HG03025 (cell line): ENCODE measurements around the gene RARG.

Experiments
- ATAC-seq: cut with Tn5 transposase; IDR thresholded peaks from one replicate; pipeline ENCODE4 v1.9.1; 2021; ENCODE audit warnings: mild to moderate bottlenecking, moderate library complexity; ENCODE audit not compliant: unreplicated experiment, low FRiP score

The RARG gene

GRCh38 chr12:53195516-53196420 lies 36.2 kb downstream of the RARG start:
- ATAC-seq, result no peak

DNA sequence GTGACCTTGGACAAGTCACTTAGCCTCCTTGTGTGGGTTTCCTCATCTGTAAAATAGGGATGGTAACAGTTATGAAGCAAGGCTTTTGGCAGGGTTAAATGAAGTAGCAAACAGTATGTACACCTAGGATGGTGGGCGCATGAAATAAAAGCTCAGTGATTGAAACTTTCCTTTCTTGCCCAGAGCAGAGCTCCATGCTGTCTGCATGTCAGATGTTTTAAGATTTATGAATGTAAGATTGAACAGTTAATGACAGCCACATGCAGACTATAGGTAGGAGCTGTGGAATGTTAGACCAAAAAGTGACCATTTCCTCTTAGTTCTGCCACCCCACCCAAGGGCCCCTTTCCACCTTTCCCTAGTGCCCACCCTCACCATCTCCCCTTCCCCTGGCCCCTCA lies 37.0 kb downstream of the RARG start:
- ATAC-seq, result no peak

DNA sequence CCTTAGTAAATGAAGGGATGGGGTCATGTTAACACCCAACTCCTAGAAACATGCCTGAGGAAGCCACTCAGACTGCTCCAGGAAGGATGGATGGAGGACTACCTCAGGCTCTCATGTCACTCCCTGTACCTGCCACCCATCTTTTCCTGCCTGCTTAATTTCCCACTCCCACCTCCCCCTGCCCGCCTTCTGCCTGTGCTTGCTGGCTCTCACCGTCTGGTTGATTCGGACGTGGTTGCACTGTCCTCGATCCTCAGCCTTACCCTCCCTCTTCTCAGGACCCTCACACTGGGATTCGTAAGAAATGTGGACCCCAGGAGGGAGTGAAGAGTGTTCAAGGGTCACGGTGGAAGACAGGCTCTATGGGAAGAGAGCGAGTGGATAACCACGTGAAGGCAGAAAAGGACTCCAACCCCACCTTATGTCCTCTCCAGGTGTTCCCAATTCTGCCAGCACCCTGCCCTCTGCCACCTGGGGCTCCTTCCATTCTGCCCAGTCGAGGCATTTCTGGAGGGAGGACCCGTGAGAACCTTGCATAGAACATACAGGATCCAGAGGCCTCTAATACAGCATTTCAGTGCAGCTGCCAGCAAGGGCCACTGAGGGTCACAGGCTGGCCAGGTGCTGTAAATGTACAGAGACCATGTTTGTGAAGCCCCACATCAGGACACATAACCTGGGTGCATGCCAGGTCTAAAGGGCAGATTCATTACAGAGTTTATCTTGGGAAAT lies 37.9 kb downstream of the RARG start:
- no peak for ATAC-seq

DNA sequence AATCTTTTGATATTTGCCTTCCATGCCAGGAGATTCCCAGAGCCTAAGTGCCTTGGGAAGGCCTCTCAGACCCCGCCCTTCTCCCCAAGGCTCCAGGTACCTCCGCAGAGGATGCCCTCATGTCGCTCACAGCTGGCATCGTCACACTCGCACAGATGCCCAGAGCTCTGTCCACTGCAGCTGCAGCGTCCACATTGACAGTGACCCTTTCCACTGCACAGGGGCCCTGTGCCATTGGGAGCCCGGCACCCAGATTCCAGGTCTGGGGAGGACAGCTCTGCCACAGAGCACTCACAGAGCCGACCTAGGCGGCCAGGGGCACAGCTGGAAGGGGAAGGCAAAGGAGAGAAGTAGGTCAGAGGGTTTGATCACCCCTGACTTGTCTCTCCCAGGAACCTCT lies 39.0 kb downstream of the RARG start:
- no peak for ATAC-seq

GRCh38 chr12:53192531-53193021 lies 39.4 kb downstream of the RARG start:
- ATAC-seq, result no peak

GRCh38 chr12:53191885-53192530 lies 40.0 kb downstream of the RARG start:
- no peak for ATAC-seq

GRCh38 chr12:53191096-53191884 lies 40.7 kb downstream of the RARG start:
- ATAC-seq, result no peak

DNA sequence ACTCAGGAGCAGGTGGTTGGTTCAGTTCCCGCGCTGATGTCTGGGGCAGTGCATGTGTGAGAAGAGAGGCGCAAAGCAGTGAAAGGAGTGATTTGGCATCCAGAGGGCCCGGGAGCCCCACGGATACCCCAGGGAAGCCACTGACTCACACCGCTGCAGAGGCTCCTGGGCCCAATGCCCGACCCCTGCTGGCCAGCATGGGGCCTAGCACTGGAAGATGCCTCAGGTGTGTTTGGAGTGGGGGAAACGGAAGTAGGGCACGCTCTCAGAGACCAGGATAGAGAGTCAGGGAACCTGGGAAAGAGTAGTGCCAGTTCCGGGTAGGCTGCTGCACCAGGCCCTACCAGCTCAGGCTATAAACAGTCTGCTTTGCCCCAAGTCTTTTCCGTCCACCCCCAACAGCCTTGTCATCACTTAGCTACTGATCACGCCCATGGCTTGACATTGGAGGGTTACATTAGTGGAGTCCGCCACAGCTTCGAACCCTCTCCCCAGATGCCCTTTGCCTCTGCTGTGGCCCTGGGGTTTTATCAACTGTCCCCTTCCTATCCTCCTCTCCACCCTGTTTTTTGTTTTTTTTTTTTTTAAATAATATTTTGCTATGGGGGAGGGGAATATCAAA lies 41.8 kb downstream of the RARG start:
- ATAC-seq, result no peak

- ATAC-seq, result no peak
Observed at GRCh38 chr12:53187145-53187899, 44.7 kb downstream of the RARG start.

DNA sequence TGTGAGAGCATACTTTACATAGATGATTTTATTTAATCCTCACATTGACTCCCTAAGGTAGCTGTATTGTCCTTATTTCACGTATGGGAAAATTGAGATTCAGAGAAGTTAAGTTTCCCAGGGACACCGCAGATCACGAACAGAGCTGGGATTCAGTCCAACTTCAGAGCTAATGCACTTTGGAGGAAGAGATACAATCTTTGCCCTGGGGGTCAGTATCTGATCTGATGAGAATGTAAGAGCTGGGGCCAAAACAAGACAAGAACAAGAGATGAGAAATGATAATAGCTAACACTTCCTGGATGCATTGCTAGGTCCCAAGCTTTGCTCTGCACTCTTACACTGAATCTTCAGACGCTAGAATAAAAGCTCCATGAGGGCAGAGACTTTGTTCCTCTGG lies 45.3 kb downstream of the RARG start:
- no peak for ATAC-seq

GRCh38 chr12:53185582-53186153 lies 46.3 kb downstream of the RARG start:
- ATAC-seq, result no peak

DNA sequence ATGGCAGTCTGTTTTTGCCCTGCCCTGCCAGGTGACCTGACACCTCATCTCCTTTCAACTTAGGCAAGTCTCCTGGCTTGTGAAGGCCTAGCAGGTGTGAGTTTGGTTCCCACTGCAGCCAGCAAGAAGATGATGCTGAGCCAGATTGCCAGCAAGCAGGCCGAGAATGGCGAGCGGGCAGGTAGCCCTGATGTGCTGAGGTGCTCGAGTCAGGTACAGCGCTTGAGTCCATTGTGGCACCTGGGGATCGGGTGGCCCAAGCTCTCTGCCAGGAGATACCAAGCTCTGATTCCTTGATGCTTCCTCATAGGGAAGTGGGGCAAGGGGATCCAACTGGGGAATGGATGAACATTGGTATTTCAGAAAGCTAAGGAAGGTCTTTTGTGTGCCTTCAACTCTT lies 47.2 kb downstream of the RARG start:
- ATAC-seq, result no peak

GRCh38 chr12:53182903-53183302 lies 49.1 kb downstream of the RARG start:
- ATAC-seq, result no peak

- no peak for ATAC-seq
Observed at GRCh38 chr12:53181935-53182334, 50.1 kb downstream of the RARG start.

- peak; percentile 34 for ATAC-seq
Observed at GRCh38 chr12:53180931-53181645, 50.9 kb downstream of the RARG start.

- ATAC-seq, result peak; percentile 91
Observed at GRCh38 chr12:53180220-53180930, 51.6 kb downstream of the RARG start, which contains the start of the genes CSAD and ZNF740. CSAD (minus strand) TSS chr12:53180925; CDS start chr12:53173470, 7,455 bp downstream. ZNF740 (plus strand) TSS chr12:53180722; CDS start chr12:53181984, 1,262 bp downstream.

DNA sequence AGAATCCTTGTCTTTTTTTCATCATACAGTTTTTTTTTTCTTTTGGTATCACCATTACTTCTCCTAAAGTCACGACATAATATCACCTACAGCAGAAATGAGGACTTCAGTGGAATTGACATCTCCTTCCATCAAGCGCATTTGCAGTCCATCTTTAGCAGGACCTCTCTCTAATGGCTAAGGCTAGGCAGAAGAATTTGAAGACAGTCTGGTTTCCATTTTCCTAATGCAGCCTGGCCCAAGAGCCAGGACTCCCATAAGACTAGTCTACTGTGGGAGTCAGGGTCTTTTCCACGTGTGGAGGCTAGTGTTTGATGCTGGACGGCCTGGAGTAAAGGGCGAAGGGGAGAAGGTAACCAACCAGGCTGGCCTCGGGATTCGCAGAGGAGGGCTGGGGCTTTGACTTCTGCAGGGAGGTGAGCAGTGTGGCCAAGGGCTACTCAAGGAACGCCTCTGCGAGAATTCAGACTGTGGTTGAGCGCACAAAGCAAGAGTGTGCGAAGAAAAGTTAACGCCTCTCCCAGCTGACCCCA lies 52.3 kb downstream of the RARG start:
- peak; percentile 25 for ATAC-seq
